HEK293 (cell line): ENCODE data around the gene ATP2A2.

ENCODE experiments used
- CTCF ChIA-PET: fragments of 350-600 bp; formaldehyde crosslinking; extraction: SDS; loops from one replicate; lab custom pipeline; 2021; ENCODE audit warnings: antibody characterized with exemption; lab: Yijun Ruan, JAX
- POLR2A ChIA-PET: fragments of 300-600 bp; formaldehyde crosslinking; extraction: SDS; loops from one replicate; lab custom pipeline; 2020; ENCODE audit warnings: antibody characterized with exemption, inconsistent platforms; lab: Yijun Ruan, JAX
- H3K27ac ChIP-seq: fragments of 200-500 bp; sonication (Bioruptor generic); 2 replicates; pipeline ENCODE4 v1.5.1; 2014; ENCODE audit warnings: low read depth, low read length, control low read depth, inconsistent platforms; ENCODE audit errors: extremely low read depth
- H3K36me3 ChIP-seq, 2 experiments: fragments of 200-500 bp in 1 of 2; sonication (Bioruptor generic) in 1 of 2; 1 replicate in 1 of 2; 2 replicates in 1 of 2; pipeline ENCODE4 v1.5.1; 2014 to 2017; ENCODE audit warnings: inconsistent platforms in 2 of 2, low read length in 2 of 2; ENCODE audit not compliant: control insufficient read depth in 2 of 2, insufficient read depth in 1 of 2
- H3K4me1 ChIP-seq: fragments of 200-500 bp; sonication (Bioruptor generic); 2 replicates; pipeline ENCODE4 v1.5.1; 2014; ENCODE audit warnings: mild to moderate bottlenecking, low read length, inconsistent platforms; ENCODE audit not compliant: control insufficient read depth, insufficient read depth
- H3K4me3 ChIP-seq: 2 replicates; pipeline ENCODE4 v1.5.1; 2011; ENCODE audit warnings: low read depth, mild to moderate bottlenecking, control low read depth, low read length, moderate library complexity
- H3K9me3 ChIP-seq: fragments of 200-500 bp; sonication (Bioruptor generic); 2 replicates; pipeline ENCODE4 v1.5.1; 2014; ENCODE audit warnings: low read depth, low read length, inconsistent platforms; ENCODE audit not compliant: control insufficient read depth, insufficient read depth
- BCL11B ChIP-seq: fragments of 450-650 bp; formaldehyde crosslinking; IDR thresholded peaks from 2 replicates; pipeline ENCODE4 v1.5.1; 2016; ENCODE audit warnings: low read depth, missing biosample characterization, missing genetic modification characterization
- GLIS1 ChIP-seq: fragments of 450-650 bp; formaldehyde crosslinking; IDR thresholded peaks from 2 replicates; pipeline ENCODE4 v1.5.1; 2016; ENCODE audit warnings: missing biosample characterization, missing genetic modification characterization
- SCRT2 ChIP-seq: fragments of 450-650 bp; formaldehyde crosslinking; IDR thresholded peaks from 2 replicates; pipeline ENCODE4 v1.5.1; 2016; ENCODE audit warnings: missing biosample characterization, missing genetic modification characterization
- ZBTB21 ChIP-seq: fragments of 450-650 bp; formaldehyde crosslinking; IDR thresholded peaks from 2 replicates; pipeline ENCODE4 v1.5.1; 2017; ENCODE audit warnings: missing biosample characterization, missing genetic modification characterization
- ZNF148 ChIP-seq: fragments of 450-650 bp; formaldehyde crosslinking; IDR thresholded peaks from 2 replicates; pipeline ENCODE4 v1.5.0; 2017; ENCODE audit warnings: missing biosample characterization, missing genetic modification characterization, borderline replicate concordance
- ZNF157 ChIP-seq: fragments of 450-650 bp; formaldehyde crosslinking; IDR thresholded peaks from 2 replicates; pipeline ENCODE4 v1.5.1; 2016; ENCODE audit warnings: missing biosample characterization, missing genetic modification characterization
- ZNF174 ChIP-seq: fragments of 450-650 bp; formaldehyde crosslinking; IDR thresholded peaks from 2 replicates; pipeline ENCODE4 v1.5.0; 2017; ENCODE audit warnings: missing biosample characterization, mild to moderate bottlenecking, missing genetic modification characterization
- ZNF280D ChIP-seq: fragments of 450-650 bp; formaldehyde crosslinking; IDR thresholded peaks from 2 replicates; pipeline ENCODE4 v1.5.1; 2016; ENCODE audit warnings: missing biosample characterization, missing genetic modification characterization
- ZNF292 ChIP-seq: fragments of 450-650 bp; formaldehyde crosslinking; IDR thresholded peaks from 2 replicates; pipeline ENCODE4 v1.5.1; 2016; ENCODE audit warnings: low read depth, missing biosample characterization, missing genetic modification characterization, borderline replicate concordance
- ZNF366 ChIP-seq: fragments of 450-650 bp; formaldehyde crosslinking; conservative IDR thresholded peaks from 2 replicates; pipeline ENCODE4 v1.5.1; 2016; ENCODE audit warnings: missing biosample characterization, missing genetic modification characterization
- ZNF530 ChIP-seq: fragments of 450-650 bp; formaldehyde crosslinking; IDR thresholded peaks from 2 replicates; pipeline ENCODE4 v1.5.1; 2016; ENCODE audit warnings: low read depth, missing biosample characterization, missing genetic modification characterization
- ZNF555 ChIP-seq: fragments of 450-650 bp; formaldehyde crosslinking; conservative IDR thresholded peaks from 2 replicates; pipeline ENCODE4 v1.5.1; 2017; ENCODE audit warnings: missing biosample characterization, mild to moderate bottlenecking, missing genetic modification characterization, inconsistent platforms
- ZNF585B ChIP-seq: fragments of 450-650 bp; formaldehyde crosslinking; IDR thresholded peaks from 2 replicates; pipeline ENCODE4 v1.5.1; 2016; ENCODE audit warnings: missing biosample characterization, missing genetic modification characterization
- ZNF600 ChIP-seq: fragments of 450-650 bp; formaldehyde crosslinking; IDR thresholded peaks from 2 replicates; pipeline ENCODE4 v1.5.1; 2016; ENCODE audit warnings: missing biosample characterization, missing genetic modification characterization
- ZNF658 ChIP-seq: fragments of 450-650 bp; formaldehyde crosslinking; IDR thresholded peaks from 2 replicates; pipeline ENCODE4; 2016; ENCODE audit warnings: missing biosample characterization, missing genetic modification characterization
- ZNF837 ChIP-seq: fragments of 450-650 bp; formaldehyde crosslinking; IDR thresholded peaks from 2 replicates; pipeline ENCODE4 v1.5.1; 2016; ENCODE audit warnings: missing biosample characterization, missing genetic modification characterization
- ZSCAN23 ChIP-seq: fragments of 450-650 bp; formaldehyde crosslinking; IDR thresholded peaks from 2 replicates; pipeline ENCODE4 v1.5.1; 2016; ENCODE audit warnings: missing biosample characterization, missing genetic modification characterization
- TF ChIP-seq, protein P1 (sequence below): fragments of 450-650 bp; formaldehyde crosslinking; IDR thresholded peaks from 2 replicates; pipeline ENCODE4 v1.5.1; 2016; ENCODE audit warnings: missing biosample characterization, missing genetic modification characterization, low read depth
- TF ChIP-seq, protein P2 (sequence below): fragments of 450-650 bp; formaldehyde crosslinking; IDR thresholded peaks from 2 replicates; pipeline ENCODE4 v1.5.1; 2016; ENCODE audit warnings: missing biosample characterization, missing genetic modification characterization
- TF ChIP-seq, protein P3 (sequence below): fragments of 450-650 bp; formaldehyde crosslinking; IDR thresholded peaks from 2 replicates; pipeline ENCODE4 v1.5.1; 2016; ENCODE audit warnings: missing biosample characterization, missing genetic modification characterization

Gene ATP2A2

DNA sequence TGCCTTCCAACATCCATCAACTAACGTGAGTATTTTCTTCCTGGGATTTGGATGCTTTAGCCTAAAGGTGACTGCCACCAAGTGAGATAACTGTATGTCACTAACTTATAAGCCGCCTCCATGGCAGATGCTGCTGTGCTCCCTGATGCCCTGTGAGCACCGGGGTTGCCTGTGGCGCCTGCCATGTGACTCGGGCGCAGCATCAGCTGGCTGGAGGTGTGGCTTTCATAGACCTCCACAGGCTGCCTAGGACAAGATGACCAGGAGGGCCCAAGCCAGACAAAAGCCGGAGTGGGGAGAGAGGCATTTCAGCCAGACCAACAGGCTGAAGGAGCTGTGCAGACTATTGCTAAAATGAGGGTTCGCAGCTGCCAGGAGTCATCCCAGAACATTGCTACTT, 66.7 kb downstream of the ATP2A2 start (continued):
- TF ChIP-seq, protein P1, sequence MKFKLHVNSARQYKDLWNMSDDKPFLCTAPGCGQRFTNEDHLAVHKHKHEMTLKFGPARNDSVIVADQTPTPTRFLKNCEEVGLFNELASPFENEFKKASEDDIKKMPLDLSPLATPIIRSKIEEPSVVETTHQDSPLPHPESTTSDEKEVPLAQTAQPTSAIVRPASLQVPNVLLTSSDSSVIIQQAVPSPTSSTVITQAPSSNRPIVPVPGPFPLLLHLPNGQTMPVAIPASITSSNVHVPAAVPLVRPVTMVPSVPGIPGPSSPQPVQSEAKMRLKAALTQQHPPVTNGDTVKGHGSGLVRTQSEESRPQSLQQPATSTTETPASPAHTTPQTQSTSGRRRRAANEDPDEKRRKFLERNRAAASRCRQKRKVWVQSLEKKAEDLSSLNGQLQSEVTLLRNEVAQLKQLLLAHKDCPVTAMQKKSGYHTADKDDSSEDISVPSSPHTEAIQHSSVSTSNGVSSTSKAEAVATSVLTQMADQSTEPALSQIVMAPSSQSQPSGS (tag by site-specific recombination) = no peak
- no peak for TF ChIP-seq ZNF174 (tag by site-specific recombination)
- no peak for TF ChIP-seq ZNF837 (tag by site-specific recombination)
- no peak for TF ChIP-seq ZNF585B
- TF ChIP-seq, all 188 proteins: peak for 0

GRCh38 chr12:110348431-110349059, 67.5 kb downstream of the ATP2A2 start:
- CTCF ChIA-PET = interaction anchor here (0.7 kb wide), 2 partner anchors 14 to 364 kb away, joined by 3 read pairs; no protein-coding TSS in a partner anchor
- TF ChIP-seq ZNF366 (tag by site-specific recombination) (no peak), ZNF157 (tag by site-specific recombination) (no peak), ZNF555 (tag by site-specific recombination) (no peak), SCRT2 (tag by site-specific recombination) (no peak), BCL11B (tag by site-specific recombination) (no peak), ZNF292 (tag by site-specific recombination) (no peak), ZBTB21 (tag by site-specific recombination) (no peak), ZSCAN23 (tag by site-specific recombination) (no peak), ZNF600 (no peak), ZNF280D (no peak), GLIS1 (tag by site-specific recombination) (no peak), ZNF530 (tag by site-specific recombination) (no peak), ZNF658 (tag by site-specific recombination) (no peak), ZNF148 (no peak)
- TF ChIP-seq, protein P2, sequence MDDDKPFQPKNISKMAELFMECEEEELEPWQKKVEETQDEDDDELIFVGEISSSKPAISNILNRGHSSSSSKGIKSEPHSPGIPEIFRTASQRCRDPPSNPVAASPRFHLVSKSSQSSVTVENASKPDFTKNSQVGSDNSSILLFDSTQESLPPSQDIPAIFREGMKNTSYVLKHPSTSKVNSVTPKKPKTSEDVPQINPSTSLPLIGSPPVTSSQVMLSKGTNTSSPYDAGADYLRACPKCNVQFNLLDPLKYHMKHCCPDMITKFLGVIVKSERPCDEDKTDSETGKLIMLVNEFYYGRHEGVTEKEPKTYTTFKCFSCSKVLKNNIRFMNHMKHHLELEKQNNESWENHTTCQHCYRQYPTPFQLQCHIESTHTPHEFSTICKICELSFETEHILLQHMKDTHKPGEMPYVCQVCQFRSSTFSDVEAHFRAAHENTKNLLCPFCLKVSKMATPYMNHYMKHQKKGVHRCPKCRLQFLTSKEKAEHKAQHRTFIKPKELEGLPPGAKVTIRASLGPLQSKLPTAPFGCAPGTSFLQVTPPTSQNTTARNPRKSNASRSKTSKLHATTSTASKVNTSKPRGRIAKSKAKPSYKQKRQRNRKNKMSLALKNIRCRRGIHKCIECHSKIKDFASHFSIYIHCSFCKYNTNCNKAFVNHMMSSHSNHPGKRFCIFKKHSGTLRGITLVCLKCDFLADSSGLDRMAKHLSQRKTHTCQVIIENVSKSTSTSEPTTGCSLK (tag by site-specific recombination) = no peak
- TF ChIP-seq, protein P3, sequence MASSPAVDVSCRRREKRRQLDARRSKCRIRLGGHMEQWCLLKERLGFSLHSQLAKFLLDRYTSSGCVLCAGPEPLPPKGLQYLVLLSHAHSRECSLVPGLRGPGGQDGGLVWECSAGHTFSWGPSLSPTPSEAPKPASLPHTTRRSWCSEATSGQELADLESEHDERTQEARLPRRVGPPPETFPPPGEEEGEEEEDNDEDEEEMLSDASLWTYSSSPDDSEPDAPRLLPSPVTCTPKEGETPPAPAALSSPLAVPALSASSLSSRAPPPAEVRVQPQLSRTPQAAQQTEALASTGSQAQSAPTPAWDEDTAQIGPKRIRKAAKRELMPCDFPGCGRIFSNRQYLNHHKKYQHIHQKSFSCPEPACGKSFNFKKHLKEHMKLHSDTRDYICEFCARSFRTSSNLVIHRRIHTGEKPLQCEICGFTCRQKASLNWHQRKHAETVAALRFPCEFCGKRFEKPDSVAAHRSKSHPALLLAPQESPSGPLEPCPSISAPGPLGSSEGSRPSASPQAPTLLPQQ (tag by site-specific recombination) = no peak
- Histone ChIP-seq H3K4me3 (no peak overlapping the region), H3K36me3 (peaks cover 22 to 81% of the 10 kb centered on the region in 2 experiments), H3K9me3 (no peaks in the 10 kb centered on the region), H3K4me1 (no peaks in the 10 kb centered on the region), H3K27ac (no peak overlapping the region)
- POLR2A ChIA-PET = no interaction called here
